B cell (primary cell): ENCODE data around the gene CDCA8. TPM values are rescaled to one million over a fixed set of nuclear protein-coding genes. Genes with fewer than 3 reads are reported as not detected.

Source experiments
- ATAC-seq: fragments of 200-7000 bp; cut with Tn5 transposase; one replicate; pipeline ENCODE4 v1.10.0; 2021; ENCODE audit warnings: low read depth, mild to moderate bottlenecking, moderate number of reproducible peaks, moderate library complexity
- CTCF ChIA-PET: fragments of 350-600 bp; sonication (Branson Sonifier 250); formaldehyde crosslinking; loops from one replicate; lab custom pipeline; 2021; ENCODE audit warnings: antibody characterized with exemption, inconsistent platforms; lab: Charles Lee
- POLR2A ChIA-PET: fragments of 350-600 bp; sonication (Branson Sonifier 250); formaldehyde crosslinking; loops from one replicate; lab custom pipeline; 2021; ENCODE audit warnings: antibody characterized with exemption; lab: Charles Lee
- DNase-seq: peaks from one replicate; pipeline ENCODE4 v3.0.0; 2013
- H2AFZ ChIP-seq: 2 replicates; pipeline ENCODE4 v1.6.1; 2012; ENCODE audit warnings: mild to moderate bottlenecking, low read depth, low read length; ENCODE audit not compliant: insufficient read depth, poor library complexity, severe bottlenecking
- H3K27ac ChIP-seq, 2 donors: 1 replicate in 1 of 2; 2 replicates in 1 of 2; pipeline ENCODE4 v1.5.1; 2012 to 2013; ENCODE audit warnings: low read length in 2 of 2, mild to moderate bottlenecking in 2 of 2, moderate library complexity in 1 of 2
- H3K27me3 ChIP-seq, 4 experiments: fragments of 200-600 bp in 1 of 4; sonication (generic) in 1 of 4; replicated peaks in 1 of 4; 1 replicate in 2 of 4; 2 replicates in 2 of 4; pipeline versions ENCODE4 v1.6.1 to v1.7.0; 2013 to 2016; ENCODE audit warnings: low read length in 3 of 4, mild to moderate bottlenecking in 2 of 4, mixed read lengths in 1 of 4, moderate library complexity in 1 of 4; ENCODE audit not compliant: insufficient read depth in 4 of 4, control insufficient read depth in 3 of 4; ENCODE audit errors: control extremely low read depth in 1 of 4
- H3K36me3 ChIP-seq, 2 experiments: replicated peaks in 1 of 2; 1 replicate in 1 of 2; 2 replicates in 1 of 2; pipeline versions ENCODE4 v1.6.1 to v1.7.1; 2013; ENCODE audit warnings: low read length in 1 of 2; ENCODE audit not compliant: insufficient read depth in 2 of 2, control insufficient read depth in 1 of 2; ENCODE audit errors: control extremely low read depth in 1 of 2, extremely low read depth in 1 of 2
- H3K4me1 ChIP-seq, 2 donors: fragments of 200-600 bp in 1 of 2; sonication (generic) in 1 of 2; 1 replicate in 1 of 2; 2 replicates in 1 of 2; pipeline versions ENCODE4 v1.5.1 to v1.6.1; 2013 to 2017; ENCODE audit warnings: low read length in 2 of 2; ENCODE audit not compliant: control insufficient read depth in 2 of 2, insufficient read depth in 2 of 2
- H3K4me2 ChIP-seq: replicated peaks from 2 replicates; pipeline ENCODE3; 2012; ENCODE audit warnings: mild to moderate bottlenecking, low read depth, low read length; ENCODE audit not compliant: poor library complexity, severe bottlenecking
- H3K4me3 ChIP-seq, 5 experiments: fragments of 200-600 bp in 1 of 5; sonication (generic) in 1 of 5; 1 replicate in 3 of 5; 2 replicates in 2 of 5; pipeline versions ENCODE4 v1.5.1 to v1.7.0; 2011 to 2016; ENCODE audit warnings: low read length in 4 of 5, mild to moderate bottlenecking in 4 of 5, low read depth in 2 of 5, control low read depth in 1 of 5, moderate library complexity in 1 of 5; ENCODE audit not compliant: insufficient read depth in 1 of 5; ENCODE audit errors: control extremely low read depth in 1 of 5, extremely low read depth in 1 of 5
- H3K79me2 ChIP-seq: fragments of 200-600 bp; sonication (generic); one replicate; pipeline ENCODE4 v1.6.0; 2016; ENCODE audit warnings: low read length; ENCODE audit not compliant: control insufficient read depth, insufficient read depth
- H3K9ac ChIP-seq: fragments of 200-600 bp; sonication (generic); 2 replicates; pipeline ENCODE4 v1.6.1; 2017; ENCODE audit warnings: mild to moderate bottlenecking, low read length, moderate library complexity
- H3K9me3 ChIP-seq, 3 donors: one replicate each; pipeline versions ENCODE4 v1.6.1 to v1.7.1; 2013; ENCODE audit warnings: low read length in 2 of 3; ENCODE audit not compliant: control insufficient read depth in 2 of 3, insufficient read depth in 1 of 3; ENCODE audit errors: control extremely low read depth in 1 of 3
- H4K20me1 ChIP-seq: 2 replicates; pipeline ENCODE4 v1.6.0; 2012; ENCODE audit warnings: mild to moderate bottlenecking, low read length; ENCODE audit not compliant: insufficient read depth, control insufficient read depth, poor library complexity, severe bottlenecking
- H3K27ac Mint-ChIP-seq: one replicate; pipeline ENCODE4 v1.8.0; 2021; ENCODE audit warnings: mixed read lengths
- H3K27me3 Mint-ChIP-seq: one replicate; pipeline ENCODE4 v1.8.0; 2021; ENCODE audit warnings: mixed read lengths
- H3K4me1 Mint-ChIP-seq: one replicate; pipeline ENCODE4 v1.8.0; 2021; ENCODE audit warnings: mixed read lengths
- H3K4me3 Mint-ChIP-seq: one replicate; pipeline ENCODE4 v1.8.0; 2021; ENCODE audit warnings: mixed read lengths
- H3K9me3 Mint-ChIP-seq: one replicate; pipeline ENCODE4 v1.8.0; 2022; ENCODE audit warnings: mixed read lengths; ENCODE audit not compliant: insufficient read depth
- CTCF ChIP-seq: fragments of 200-600 bp; IDR thresholded peaks from one replicate; pipeline ENCODE4 v1.8.0; 2022; ENCODE audit warnings: antibody characterized with exemption, mild to moderate bottlenecking
- EZH2 ChIP-seq: IDR thresholded peaks from 2 replicates; pipeline ENCODE4 v1.6.1; 2012; ENCODE audit warnings: borderline replicate concordance, low read depth, mild to moderate bottlenecking, moderate library complexity, low read length; ENCODE audit not compliant: insufficient read depth, poor library complexity, severe bottlenecking
- WGBS: methylation state at CpG from one replicate; pipeline ENCODE4 v1.1.5; 2013; ENCODE audit warnings: missing lambda C conversion rate; ENCODE audit not compliant: insufficient coverage; 5-methylcytosine and 5-hydroxymethylcytosine counted together
- intact Hi-C: fragments of 100-400 bp; cut with micrococcal nuclease; formaldehyde crosslinking; loops from one replicate; pipeline ENCODE4 v1.10.0; 2022
- polyA plus RNA-seq: library from polyadenylated mRNA; depleted of rRNA; stranded (reverse); fragments of >200 nt; gene quantifications from 2 replicates; pipeline ENCODE4 v1.2.3, GENCODE V29; 2012
- total RNA-seq, 2 donors: library from RNA; stranded (reverse); fragments of 120-200 nt in 1 of 2; gene quantifications; 1 replicate in 1 of 2; 2 replicates in 1 of 2; pipeline versions ENCODE4 v1.2.3 to v1.2.4, GENCODE V29; 2013 to 2022

The CDCA8 gene
- total and polyA plus RNA-seq, 2 donors (not counting 1 experiment from before 2014, with no cell fraction given), result 1.3 to 1.6 TPM

GRCh38 chr1:37657620-37658412, 34.5 kb upstream of the CDCA8 start:
- DNase-seq, result no peak
- Mint-ChIP-seq H3K4me1 (no peaks in the 10 kb centered on the region), H3K27me3 (peaks cover 8% of the 10 kb centered on the region), H3K9me3 (no peaks in the 10 kb centered on the region), H3K4me3 (no peak overlapping the region), H3K27ac (no peak overlapping the region)
- no peak overlapping the region for H3K4me2 ChIP-seq
- ChIA-PET POLR2A (no interaction called here), CTCF (no interaction called here)
- intact Hi-C loops, result no loop called here
- no peak for ATAC-seq
- WGBS, result 89% methylated on average over 10 of the region's 14 CpGs
- no peak overlapping the region for H2AFZ ChIP-seq
- no peak overlapping the region for H3K4me3 ChIP-seq
- no peak overlapping the region for H3K9ac ChIP-seq
- TF ChIP-seq EZH2 (no peak), CTCF (no peak)
- H3K9me3 ChIP-seq, result no peaks in the 10 kb centered on the region
- H3K27ac ChIP-seq, result no peak overlapping the region
- H3K27me3 ChIP-seq, result peaks cover 0 to 7% (median 0%) of the 10 kb centered on the region in 4 experiments
- no peaks in the 10 kb centered on the region for H3K79me2 ChIP-seq
- no peaks in the 10 kb centered on the region for H3K4me1 ChIP-seq
- no peaks in the 10 kb centered on the region for H3K36me3 ChIP-seq
- H4K20me1 ChIP-seq, result no peaks in the 10 kb centered on the region

- H3K4me1 Mint-ChIP-seq, result no peaks in the 10 kb centered on the region
- H4K20me1 ChIP-seq, result no peaks in the 10 kb centered on the region
- ChIA-PET POLR2A (no interaction called here), CTCF (no interaction called here)
- peaks cover 8% of the 10 kb centered on the region for H3K27me3 Mint-ChIP-seq
- no peak overlapping the region for H3K4me2 ChIP-seq
- H3K9me3 Mint-ChIP-seq, result no peaks in the 10 kb centered on the region
- H3K79me2 ChIP-seq, result no peaks in the 10 kb centered on the region
- no peak for DNase-seq
- no peak overlapping the region for H3K9ac ChIP-seq
- intact Hi-C loops, result no loop called here
- H3K27ac Mint-ChIP-seq, result no peak overlapping the region
- H3K27me3 ChIP-seq, result peaks cover 0 to 7% (median 0%) of the 10 kb centered on the region in 4 experiments
- no peak overlapping the region for H2AFZ ChIP-seq
- H3K4me3 ChIP-seq, result no peak overlapping the region
- H3K9me3 ChIP-seq, result no peaks in the 10 kb centered on the region
- ATAC-seq, result no peak
- 100% methylated on average over 1 of the region's 6 CpGs for WGBS
- TF ChIP-seq CTCF (no peak), EZH2 (no peak)
- no peak overlapping the region for H3K27ac ChIP-seq
- no peaks in the 10 kb centered on the region for H3K36me3 ChIP-seq
- H3K4me1 ChIP-seq, result no peaks in the 10 kb centered on the region
- no peak overlapping the region for H3K4me3 Mint-ChIP-seq
Observed at GRCh38 chr1:37658486-37658885, 33.8 kb upstream of the CDCA8 start.
